ENCODE measurements around the gene SDSL.
A peak's percentile ranks its signal among the peaks of the same experiment; 100 is the strongest.

The SDSL gene

DNA sequence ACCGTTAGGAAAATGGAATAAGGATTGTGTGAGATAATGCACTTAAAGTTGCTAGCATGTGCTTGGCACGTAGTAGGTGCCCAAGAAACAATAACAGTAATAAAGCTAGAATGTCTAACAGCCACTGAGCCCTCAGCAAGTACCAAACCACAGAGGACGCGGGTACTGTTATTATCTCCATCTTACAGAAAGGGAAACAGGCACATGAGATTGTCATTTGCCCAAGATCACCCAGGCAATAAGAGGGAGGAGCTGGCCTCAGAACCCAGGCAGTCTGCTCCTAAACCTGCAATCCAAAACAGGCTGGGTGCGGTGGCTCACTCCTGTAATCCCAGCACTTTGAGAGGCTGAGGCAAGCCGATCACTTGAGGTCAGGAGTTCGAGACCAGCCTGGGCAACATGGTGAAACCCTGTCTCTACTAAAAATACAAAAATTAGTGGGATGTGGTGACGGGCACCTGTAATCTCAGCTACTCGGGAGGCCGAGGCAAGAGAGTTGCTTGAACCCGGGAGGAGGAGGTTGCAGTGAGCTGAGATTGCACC, 13.4 kb upstream of the SDSL start:
- POLR2A ChIA-PET, result no interaction called here
- Histone ChIP-seq H3K36me3 (ENCODE audit: control insufficient read depth in 2 of 2, insufficient read depth in 1 of 2, low read length in 2 of 2) (no peaks in the 10 kb centered on the region), H3K27ac (ENCODE audit: extremely low read depth, low read depth, low read length) (no peak overlapping the region), H3K4me1 (ENCODE audit: control insufficient read depth, insufficient read depth, low read length) (no peaks in the 10 kb centered on the region), H3K4me3 (ENCODE audit: low read depth, low read length) (no peak overlapping the region), H3K9me3 (ENCODE audit: control insufficient read depth, insufficient read depth, low read depth, low read length) (no peaks in the 10 kb centered on the region)
- CTCF ChIA-PET, result interaction anchor here (0.6 to 2.3 kb wide), 3 partner anchors 16 to 212 kb away, joined by 3 to 8 read pairs (median 5); no protein-coding TSS in a partner anchor
- peak; percentile 66; the same call in 1 of the 2 replicates for TF ChIP-seq ZNF600 (tag by site-specific recombination; IDR thresholded peaks at IDR 0.05)
- no peak for TF ChIP-seq ZNF324 (tag by site-specific recombination; IDR thresholded peaks at IDR 0.05)
- no peak for TF ChIP-seq ZNF558 (tag by site-specific recombination; IDR thresholded peaks at IDR 0.05)

DNA sequence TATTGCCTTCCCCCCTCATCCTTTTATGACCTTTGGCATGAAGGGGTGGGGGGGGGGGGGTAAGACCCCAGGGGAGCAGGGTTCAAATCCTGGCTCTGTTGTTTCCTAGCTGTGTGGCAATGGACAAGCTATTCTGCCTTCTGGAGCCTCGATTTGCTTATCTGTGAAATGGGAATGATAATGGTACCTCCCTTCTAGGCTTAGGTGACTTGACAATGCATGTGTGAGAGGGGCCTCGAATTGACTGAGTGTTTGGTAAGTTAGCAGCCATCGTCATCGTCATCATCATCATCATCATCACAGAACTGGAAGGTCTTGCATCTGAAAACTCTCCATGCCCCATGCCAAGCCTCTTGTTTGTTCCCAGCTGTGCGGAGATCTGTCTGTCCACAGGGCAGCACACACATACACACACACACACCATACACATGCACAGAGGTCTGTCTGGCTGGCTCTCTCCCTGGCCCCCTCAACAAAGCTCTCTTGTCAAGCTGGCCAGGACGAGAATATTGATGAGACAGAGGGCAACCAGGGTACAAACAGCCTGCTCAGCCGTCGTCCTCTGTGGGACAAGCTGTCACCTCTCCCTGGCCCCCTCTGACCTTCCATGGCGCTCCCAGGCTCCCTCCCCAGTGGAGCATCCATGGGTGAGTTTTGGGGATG, 12.6 kb upstream of the SDSL start:
- POLR2A ChIA-PET, result no interaction called here
- no peaks in the 10 kb centered on the region for H3K36me3 ChIP-seq (ENCODE audit: control insufficient read depth in 2 of 2, insufficient read depth in 1 of 2, low read length in 2 of 2)
- H3K27ac ChIP-seq (ENCODE audit: extremely low read depth, low read depth, low read length), result no peak overlapping the region
- TF ChIP-seq ZNF513 (tag by site-specific recombination; IDR thresholded peaks at IDR 0.05), result peak; percentile 66
- no peak for TF ChIP-seq REPIN1 (tag by site-specific recombination; IDR thresholded peaks at IDR 0.05; ENCODE audit: low read depth)
- CTCF ChIA-PET, result interaction anchor here (0.6 to 2.3 kb wide), 3 partner anchors 16 to 213 kb away, joined by 3 to 8 read pairs (median 4); no protein-coding TSS in a partner anchor
- no peaks in the 10 kb centered on the region for H3K4me1 ChIP-seq (ENCODE audit: control insufficient read depth, insufficient read depth, low read length)
- no peaks in the 10 kb centered on the region for H3K9me3 ChIP-seq (ENCODE audit: control insufficient read depth, insufficient read depth, low read depth, low read length)
- H3K4me3 ChIP-seq (ENCODE audit: low read depth, low read length), result no peak overlapping the region

DNA sequence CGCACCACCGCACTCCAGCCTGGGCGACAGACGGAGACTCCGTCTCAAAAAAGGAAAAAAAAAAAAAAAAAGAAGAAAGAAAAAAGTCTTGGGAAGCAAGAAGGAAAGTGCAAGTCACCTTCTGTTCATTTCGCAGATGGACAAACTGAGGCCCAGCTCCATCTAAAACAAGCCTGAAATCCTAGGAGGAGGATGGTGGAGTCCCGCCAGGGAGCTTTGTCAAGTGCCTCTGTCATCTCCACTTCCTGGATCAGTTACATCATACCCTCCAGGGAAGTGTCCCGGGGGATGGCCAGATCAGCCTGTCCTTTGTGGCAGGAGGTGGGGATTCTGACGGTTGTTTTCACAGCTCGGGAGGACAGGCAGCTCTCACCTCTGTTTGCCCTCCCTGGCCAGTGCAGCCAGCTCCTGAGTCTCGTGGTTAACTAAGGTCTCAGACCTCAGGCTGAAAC, 8.7 kb upstream of the SDSL start:
- no peaks in the 10 kb centered on the region for H3K36me3 ChIP-seq (ENCODE audit: control insufficient read depth in 2 of 2, insufficient read depth in 1 of 2, low read length in 2 of 2)
- TF ChIP-seq ZNF580 (tag by site-specific recombination; IDR thresholded peaks at IDR 0.05) (no peak), ZBTB17 (tag by site-specific recombination; IDR thresholded peaks at IDR 0.05) (0 out of 2 replicates have a peak, but pooled peaks have one; percentile 37), ZBTB26 (tag by site-specific recombination; optimal IDR thresholded peaks at IDR 0.05) (no peak), ZSCAN16 (tag by site-specific recombination; IDR thresholded peaks at IDR 0.05) (no peak), MZF1 (tag by site-specific recombination; IDR thresholded peaks at IDR 0.05; ENCODE audit: borderline replicate concordance) (peak; percentile 28; the same call in 1 of the 2 replicates), KLF10 (tag by site-specific recombination; IDR thresholded peaks at IDR 0.05) (no peak), ZSCAN30 (tag by site-specific recombination; IDR thresholded peaks at IDR 0.05) (no peak), SETDB1 (IDR thresholded peaks at IDR 0.05; ENCODE audit: insufficient read length, low read length) (no peak), ZNF629 (tag by site-specific recombination; IDR thresholded peaks at IDR 0.05) (peak; percentile 39; the same call in 1 of the 2 replicates), ZNF747 (tag by site-specific recombination; IDR thresholded peaks at IDR 0.05) (no peak), ZSCAN23 (tag by site-specific recombination; IDR thresholded peaks at IDR 0.05) (no peak), ZNF157 (tag by site-specific recombination; IDR thresholded peaks at IDR 0.05) (no peak), ZNF341 (tag by site-specific recombination; IDR thresholded peaks at IDR 0.05; ENCODE audit: low read depth) (no peak), ZNF138 (tag by site-specific recombination; IDR thresholded peaks at IDR 0.05; ENCODE audit: borderline replicate concordance) (no peak), PRDM4 (tag by site-specific recombination; IDR thresholded peaks at IDR 0.05) (no peak)
- TF ChIP-seq, protein P1, sequence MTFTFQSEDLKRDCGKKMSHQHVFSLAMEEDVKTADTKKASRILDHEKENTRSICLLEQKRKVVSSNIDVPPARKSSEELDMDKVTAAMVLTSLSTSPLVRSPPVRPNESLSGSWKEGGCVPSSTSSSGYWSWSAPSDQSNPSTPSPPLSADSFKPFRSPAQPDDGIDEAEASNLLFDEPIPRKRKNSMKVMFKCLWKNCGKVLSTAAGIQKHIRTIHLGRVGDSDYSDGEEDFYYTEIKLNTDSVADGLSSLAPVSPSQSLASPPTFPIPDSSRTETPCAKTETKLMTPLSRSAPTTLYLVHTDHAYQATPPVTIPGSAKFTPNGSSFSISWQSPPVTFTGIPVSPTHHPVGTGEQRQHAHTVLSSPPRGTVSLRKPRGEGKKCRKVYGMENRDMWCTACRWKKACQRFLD (tag by site-specific recombination; IDR thresholded peaks at IDR 0.05), result no peak
- TF ChIP-seq, protein P2, sequence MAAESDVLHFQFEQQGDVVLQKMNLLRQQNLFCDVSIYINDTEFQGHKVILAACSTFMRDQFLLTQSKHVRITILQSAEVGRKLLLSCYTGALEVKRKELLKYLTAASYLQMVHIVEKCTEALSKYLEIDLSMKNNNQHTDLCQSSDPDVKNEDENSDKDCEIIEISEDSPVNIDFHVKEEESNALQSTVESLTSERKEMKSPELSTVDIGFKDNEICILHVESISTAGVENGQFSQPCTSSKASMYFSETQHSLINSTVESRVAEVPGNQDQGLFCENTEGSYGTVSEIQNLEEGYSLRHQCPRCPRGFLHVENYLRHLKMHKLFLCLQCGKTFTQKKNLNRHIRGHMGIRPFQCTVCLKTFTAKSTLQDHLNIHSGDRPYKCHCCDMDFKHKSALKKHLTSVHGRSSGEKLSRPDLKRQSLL (tag by site-specific recombination; IDR thresholded peaks at IDR 0.05), result peak; percentile 43; the same call in 1 of the 2 replicates
- ChIA-PET CTCF (interaction anchor here (0.5 to 3.3 kb wide), 3 partner anchors 11 to 377 kb away, joined by 3 to 19 read pairs (median 3); no protein-coding TSS in a partner anchor), POLR2A (no interaction called here)
- H3K9me3 ChIP-seq (ENCODE audit: control insufficient read depth, insufficient read depth, low read depth, low read length), result no peaks in the 10 kb centered on the region
- no peak overlapping the region for H3K4me3 ChIP-seq (ENCODE audit: low read depth, low read length)
- no peak overlapping the region for H3K27ac ChIP-seq (ENCODE audit: extremely low read depth, low read depth, low read length)
- no peaks in the 10 kb centered on the region for H3K4me1 ChIP-seq (ENCODE audit: control insufficient read depth, insufficient read depth, low read length)

Data from HEK293 (cell line).